T1000 (cell line): Measurements from ENCODE around the gene TOB1.

Source experiments
- DNase-seq: peaks from one replicate; lab custom pipeline; 2025; ENCODE audit warnings: mixed read lengths; lab: John Stamatoyannopoulos, UW

Gene TOB1, protein sequence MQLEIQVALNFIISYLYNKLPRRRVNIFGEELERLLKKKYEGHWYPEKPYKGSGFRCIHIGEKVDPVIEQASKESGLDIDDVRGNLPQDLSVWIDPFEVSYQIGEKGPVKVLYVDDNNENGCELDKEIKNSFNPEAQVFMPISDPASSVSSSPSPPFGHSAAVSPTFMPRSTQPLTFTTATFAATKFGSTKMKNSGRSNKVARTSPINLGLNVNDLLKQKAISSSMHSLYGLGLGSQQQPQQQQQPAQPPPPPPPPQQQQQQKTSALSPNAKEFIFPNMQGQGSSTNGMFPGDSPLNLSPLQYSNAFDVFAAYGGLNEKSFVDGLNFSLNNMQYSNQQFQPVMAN

GRCh38 chr17:50866261-50866949, at the start of gene TOB1:
TOB1 (minus strand) TSS chr17:50866354; CDS start chr17:50864017, 2,337 bp downstream.
- DNase-seq, result peak; percentile 93

DNA sequence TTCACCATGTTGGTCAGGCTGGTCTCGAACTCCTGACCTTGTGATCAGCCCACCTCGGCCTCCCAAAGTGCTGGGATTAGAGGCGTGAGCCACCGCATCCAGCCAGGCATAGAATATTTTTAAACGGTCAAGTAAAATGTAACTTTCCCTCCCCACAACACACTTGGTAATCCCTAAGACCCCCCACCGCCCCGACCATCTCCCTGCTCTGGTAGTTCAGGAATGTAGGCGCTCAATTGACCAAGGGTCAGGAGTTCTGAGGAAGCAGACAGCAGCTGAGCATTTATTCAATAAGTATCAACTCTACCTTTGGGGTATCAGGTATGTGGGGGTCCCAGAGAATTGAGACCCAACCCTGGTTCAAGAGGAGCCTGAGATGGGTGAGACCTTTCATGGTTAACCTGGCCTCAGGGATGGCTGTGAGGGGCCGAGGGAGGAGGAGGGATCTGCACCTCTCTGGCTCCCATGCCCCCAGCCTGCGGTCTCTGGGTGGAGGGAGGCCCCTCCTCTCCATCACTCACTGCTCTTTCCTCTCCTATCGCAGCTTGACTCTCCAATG, 48.4 kb upstream of the TOB1 start:
- DNase-seq, result no peak

- no peak for DNase-seq
Measured at GRCh38 chr17:50913120-50913519, 47.0 kb upstream of the TOB1 start.

DNA sequence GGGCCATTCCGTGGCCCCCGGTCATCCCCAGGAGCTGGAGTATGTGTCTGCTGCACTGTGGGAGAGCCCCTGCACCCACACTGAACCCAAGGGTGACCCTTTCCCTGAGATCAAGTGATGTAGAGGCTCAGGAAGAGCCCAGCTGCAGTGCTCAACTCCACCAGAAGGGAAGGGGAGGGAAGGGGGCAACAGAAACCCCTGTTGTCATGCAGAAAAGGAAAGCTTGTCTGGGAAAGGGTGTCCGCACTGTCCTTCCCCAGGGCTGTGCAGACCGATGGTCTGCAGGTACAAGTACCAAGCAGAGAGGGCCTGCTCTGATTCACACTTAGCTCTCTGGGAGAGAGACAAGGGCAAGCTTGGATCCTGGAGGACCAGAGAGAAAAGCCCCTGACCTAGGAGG, 45.7 kb upstream of the TOB1 start:
- DNase-seq, result no peak

GRCh38 chr17:50911450-50911849, 45.3 kb upstream of the TOB1 start:
- no peak for DNase-seq

- no peak for DNase-seq
Measured at GRCh38 chr17:50909765-50910605, 43.8 kb upstream of the TOB1 start.

GRCh38 chr17:50908860-50909764, 43.0 kb upstream of the TOB1 start:
- no peak for DNase-seq

DNA sequence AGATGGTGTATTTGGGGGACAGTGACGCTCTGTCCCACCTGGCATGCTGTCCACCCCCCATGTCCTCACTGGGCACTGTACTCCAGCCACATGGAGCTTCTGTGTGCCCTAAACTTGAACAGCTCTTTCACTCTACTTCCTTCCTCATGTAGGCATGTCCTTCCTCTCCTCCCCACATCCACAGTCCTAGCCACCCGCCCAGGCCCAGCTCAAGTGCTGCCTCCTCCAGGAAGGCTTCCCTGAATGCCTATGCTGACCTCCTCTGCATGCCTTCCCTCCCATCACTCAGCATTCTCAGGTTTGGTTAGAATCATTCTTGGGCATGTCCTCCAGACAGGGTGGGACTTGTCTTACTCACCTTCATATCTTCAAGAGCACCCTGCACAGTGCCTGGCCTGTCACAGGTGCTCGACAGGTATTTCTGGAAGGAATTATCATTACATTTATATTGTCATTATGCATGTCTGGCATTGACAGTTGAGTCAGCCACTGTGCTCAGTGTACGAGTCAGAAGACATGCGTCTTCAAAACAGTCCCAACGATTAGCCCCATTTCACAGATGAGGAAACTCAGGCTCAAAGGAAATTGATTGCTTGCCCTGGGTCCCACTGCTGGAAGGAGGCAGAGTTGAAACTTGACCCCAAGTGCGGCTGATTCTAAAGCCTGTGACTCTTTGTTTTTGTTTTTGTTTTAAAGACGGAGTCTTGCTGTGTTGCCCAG, 42.1 kb upstream of the TOB1 start:
- no peak for DNase-seq

DNA sequence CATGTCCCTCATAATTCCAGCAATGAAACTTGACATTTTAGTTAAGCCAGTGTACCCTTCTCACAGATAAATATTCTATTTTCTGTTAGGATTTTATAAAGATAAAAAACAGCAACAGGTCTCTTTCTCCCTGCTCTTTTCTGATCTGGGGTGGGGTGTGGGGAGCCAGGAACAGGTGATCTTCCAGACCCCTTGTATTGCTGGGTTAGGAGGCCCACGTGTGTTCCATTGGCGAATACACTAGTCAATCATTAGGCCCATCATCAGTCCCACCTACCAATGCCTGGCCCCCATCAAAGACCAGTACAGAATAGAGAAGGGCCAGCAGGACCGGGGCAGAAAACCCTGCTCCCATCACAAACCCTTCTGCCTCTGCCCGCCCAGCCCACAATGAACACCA, 40.3 kb upstream of the TOB1 start:
- no peak for DNase-seq

GRCh38 chr17:50905460-50905803, 39.3 kb upstream of the TOB1 start:
- no peak for DNase-seq

DNA sequence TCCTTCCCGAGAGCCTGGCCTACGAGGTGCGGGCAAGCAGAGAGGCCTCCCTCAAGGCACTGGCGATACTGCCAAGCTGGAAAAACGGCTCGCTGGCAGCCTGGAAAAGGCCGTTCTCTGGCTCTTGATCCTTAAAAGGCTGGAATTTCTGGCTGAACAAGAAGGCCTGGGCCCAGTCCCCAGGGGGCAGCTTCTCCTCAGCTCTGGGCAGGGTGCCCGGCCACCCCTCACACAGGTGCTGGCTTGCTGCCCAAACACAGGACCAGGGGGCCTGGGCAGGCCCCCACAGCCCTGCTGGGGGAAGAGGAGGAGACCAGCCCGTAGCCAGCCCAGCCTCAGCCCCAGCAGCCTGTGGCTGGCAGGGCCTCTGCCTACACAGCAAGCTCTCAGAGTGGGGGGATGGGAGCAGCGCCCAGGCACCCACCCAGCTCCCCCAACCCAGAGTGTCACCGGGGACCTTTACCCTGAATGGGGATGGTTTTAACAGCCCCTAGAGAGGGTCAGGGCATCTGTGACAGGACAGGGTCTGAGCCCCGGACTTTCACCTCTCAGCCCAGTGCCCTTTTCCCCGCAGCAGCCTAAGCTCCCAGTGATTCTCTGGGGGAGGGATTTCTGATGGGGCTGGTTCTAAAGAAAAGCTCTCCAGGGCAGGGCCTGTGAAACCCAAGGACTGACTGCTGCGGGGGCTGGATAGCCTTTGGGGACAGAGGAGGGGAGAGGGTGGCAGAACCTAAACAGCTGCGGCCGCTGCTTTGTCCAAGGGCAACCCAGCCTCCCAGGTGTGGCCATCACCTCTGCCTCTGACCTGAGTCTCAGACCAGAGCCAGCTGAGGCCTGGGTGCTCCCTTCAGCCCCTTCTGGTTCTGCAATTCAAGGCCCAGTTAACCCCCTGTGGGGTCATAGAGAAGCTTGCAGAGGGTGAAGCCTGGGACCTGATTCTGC, 38.6 kb upstream of the TOB1 start:
- DNase-seq, result peak; percentile 6

GRCh38 chr17:50903604-50904517, 37.7 kb upstream of the TOB1 start:
- no peak for DNase-seq

GRCh38 chr17:50902372-50903353, 36.5 kb upstream of the TOB1 start:
- DNase-seq, result no peak

DNA sequence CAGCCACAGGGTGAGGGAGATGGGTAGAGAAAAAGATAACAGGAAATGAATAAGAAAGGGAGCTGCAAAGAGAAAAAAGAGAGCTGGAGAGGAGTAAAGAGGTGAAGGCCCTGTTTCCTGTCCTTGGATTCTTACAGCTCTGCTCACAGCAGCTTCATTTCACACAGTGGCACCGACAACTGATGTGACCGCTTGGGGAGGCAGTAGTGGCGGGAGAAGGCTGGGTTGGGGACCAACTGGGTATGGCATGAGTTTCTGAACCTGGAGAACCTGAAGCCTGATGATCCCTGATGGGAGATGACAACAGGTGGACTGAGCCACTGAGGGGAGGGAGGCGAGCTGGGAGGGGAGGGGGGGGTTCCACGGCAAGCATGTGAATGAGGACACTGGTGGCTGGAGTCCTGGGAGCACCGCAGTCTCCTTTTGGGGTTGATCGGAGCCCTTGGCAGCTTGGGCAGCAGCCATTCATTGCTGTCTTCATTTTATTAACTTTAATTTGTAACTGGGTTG, 34.3 kb upstream of the TOB1 start:
- no peak for DNase-seq

DNA sequence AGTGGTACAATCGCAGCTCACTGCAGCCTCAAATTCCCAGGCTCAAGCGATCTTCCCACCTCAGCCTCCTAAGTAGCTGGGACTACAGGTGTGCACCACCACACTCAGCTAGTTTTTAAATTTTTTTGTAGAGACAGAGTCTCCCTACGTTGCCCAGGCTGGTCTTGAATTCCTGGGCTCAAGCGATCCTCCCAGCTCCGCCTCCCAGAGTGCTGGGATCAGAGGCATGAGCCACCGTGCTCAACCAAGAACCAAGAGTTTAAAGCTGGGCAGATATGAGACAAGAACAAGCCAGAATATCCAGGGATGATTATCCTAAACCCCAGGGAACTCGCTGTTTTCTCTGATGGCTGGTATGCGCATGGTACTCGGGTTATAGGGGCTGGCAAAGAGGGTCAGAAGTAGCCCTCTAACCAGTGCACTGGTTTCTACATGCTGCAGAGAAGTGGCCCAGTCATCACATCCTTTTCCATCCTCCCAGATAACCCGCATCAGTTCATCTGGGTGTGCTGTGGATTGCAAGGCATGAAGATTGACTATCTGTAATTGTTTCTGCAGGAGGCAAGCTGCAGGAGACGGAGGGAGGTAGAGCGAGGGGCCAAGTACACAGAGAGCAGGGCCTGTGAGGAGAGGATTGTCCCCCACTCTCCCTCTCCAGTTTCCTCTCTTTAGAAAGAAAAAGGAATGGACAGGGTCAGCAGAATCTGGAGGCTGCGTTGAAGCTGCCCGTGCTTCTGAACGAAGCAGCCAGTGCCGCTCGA, 33.6 kb upstream of the TOB1 start:
- no peak for DNase-seq

DNA sequence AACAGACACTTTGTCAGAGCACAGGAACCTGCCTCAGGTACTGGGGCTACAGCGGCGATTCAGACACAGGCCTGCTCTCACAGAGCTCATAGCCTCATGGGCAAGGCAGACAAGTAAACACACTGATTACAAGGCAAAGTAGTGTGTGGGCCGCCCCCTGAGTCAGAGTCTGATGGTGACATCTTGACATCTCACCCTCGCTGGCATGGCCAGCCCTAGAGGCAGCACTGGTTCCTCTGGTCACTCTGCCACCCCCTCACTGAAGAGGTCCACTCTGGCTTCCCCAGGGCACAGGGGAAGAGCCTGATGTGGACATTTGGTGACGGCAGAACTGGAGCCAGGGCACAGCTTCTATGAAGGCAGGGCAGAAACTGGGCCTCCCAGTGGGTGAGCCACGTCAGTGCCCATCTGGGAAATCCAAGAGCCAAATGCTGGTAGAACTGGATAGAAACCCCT, 32.9 kb upstream of the TOB1 start:
- DNase-seq, result no peak
